HEK293 (cell line): ENCODE data around the gene RNF10.

Source experiments
- FEZF1 ChIP-seq: fragments of 450-650 bp; formaldehyde crosslinking; IDR thresholded peaks from 2 replicates; pipeline ENCODE4 v1.5.1; 2016; ENCODE audit warnings: missing biosample characterization, missing genetic modification characterization
- IKZF3 ChIP-seq: fragments of 450-650 bp; IDR thresholded peaks from 2 replicates; pipeline ENCODE4 v1.5.0; 2018; ENCODE audit warnings: missing biosample characterization, mild to moderate bottlenecking, missing genetic modification characterization, moderate library complexity
- KLF10 ChIP-seq: fragments of 450-650 bp; IDR thresholded peaks from 2 replicates; pipeline ENCODE4 v1.5.1; 2018; ENCODE audit warnings: missing biosample characterization, mild to moderate bottlenecking, missing genetic modification characterization
- KLF9 ChIP-seq: fragments of 450-650 bp; formaldehyde crosslinking; IDR thresholded peaks from 2 replicates; pipeline ENCODE4 v1.5.1; 2016; ENCODE audit warnings: missing biosample characterization, missing genetic modification characterization, low read depth
- MEIS1 ChIP-seq: sonication (generic); formaldehyde crosslinking; IDR thresholded peaks from 2 replicates; pipeline ENCODE4 v1.8.1; 2022; ENCODE audit warnings: missing genetic modification reagents, mild to moderate bottlenecking, borderline replicate concordance
- SP2 ChIP-seq: fragments of 450-650 bp; formaldehyde crosslinking; IDR thresholded peaks from 2 replicates; pipeline ENCODE4 v1.5.1; 2016; ENCODE audit warnings: missing biosample characterization, missing genetic modification characterization
- ZBTB17 ChIP-seq: fragments of 450-650 bp; formaldehyde crosslinking; IDR thresholded peaks from 2 replicates; pipeline ENCODE4 v1.5.1; 2016; ENCODE audit warnings: missing biosample characterization, missing genetic modification characterization
- ZEB2 ChIP-seq: fragments of 450-650 bp; formaldehyde crosslinking; IDR thresholded peaks from 2 replicates; pipeline ENCODE4 v1.5.1; 2016; ENCODE audit warnings: missing biosample characterization, missing genetic modification characterization
- ZFHX2 ChIP-seq: fragments of 450-650 bp; formaldehyde crosslinking; conservative IDR thresholded peaks from 2 replicates; pipeline ENCODE4 v1.5.1; 2016; ENCODE audit warnings: missing biosample characterization, missing genetic modification characterization
- ZFP37 ChIP-seq: fragments of 450-650 bp; formaldehyde crosslinking; IDR thresholded peaks from 2 replicates; pipeline ENCODE4 v1.5.1; 2016; ENCODE audit warnings: missing biosample characterization, missing genetic modification characterization
- ZNF169 ChIP-seq: fragments of 450-650 bp; formaldehyde crosslinking; IDR thresholded peaks from 2 replicates; pipeline ENCODE4 v1.5.1; 2016; ENCODE audit warnings: missing biosample characterization, missing genetic modification characterization
- ZNF184 ChIP-seq: fragments of 450-650 bp; IDR thresholded peaks from 2 replicates; pipeline ENCODE4 v1.5.1; 2018; ENCODE audit warnings: missing biosample characterization, mild to moderate bottlenecking, missing genetic modification characterization
- ZNF2 ChIP-seq: fragments of 450-650 bp; formaldehyde crosslinking; IDR thresholded peaks from 2 replicates; pipeline ENCODE4 v1.5.1; 2016; ENCODE audit warnings: missing biosample characterization, missing genetic modification characterization
- ZNF341 ChIP-seq: fragments of 450-650 bp; formaldehyde crosslinking; IDR thresholded peaks from 2 replicates; pipeline ENCODE4; 2016; ENCODE audit warnings: low read depth, missing biosample characterization, missing genetic modification characterization
- ZNF366 ChIP-seq: fragments of 450-650 bp; formaldehyde crosslinking; conservative IDR thresholded peaks from 2 replicates; pipeline ENCODE4 v1.5.1; 2016; ENCODE audit warnings: missing biosample characterization, missing genetic modification characterization
- ZNF501 ChIP-seq: fragments of 450-650 bp; formaldehyde crosslinking; IDR thresholded peaks from 2 replicates; pipeline ENCODE4 v1.5.1; 2016; ENCODE audit warnings: missing biosample characterization, missing genetic modification characterization
- ZNF561 ChIP-seq: fragments of 450-650 bp; IDR thresholded peaks from 2 replicates; pipeline ENCODE4 v1.5.1; 2018; ENCODE audit warnings: missing biosample characterization, missing genetic modification characterization, borderline replicate concordance
- ZNF629 ChIP-seq: fragments of 450-650 bp; formaldehyde crosslinking; IDR thresholded peaks from 2 replicates; pipeline ENCODE4 v1.5.1; 2017; ENCODE audit warnings: missing biosample characterization, missing genetic modification characterization
- ZNF677 ChIP-seq: fragments of 450-650 bp; IDR thresholded peaks from 2 replicates; pipeline ENCODE4 v1.5.0; 2018; ENCODE audit warnings: missing biosample characterization, mild to moderate bottlenecking, missing genetic modification characterization, moderate library complexity
- ZXDB ChIP-seq: fragments of 450-650 bp; formaldehyde crosslinking; IDR thresholded peaks from 2 replicates; pipeline ENCODE4 v1.5.1; 2016; ENCODE audit warnings: missing biosample characterization, missing genetic modification characterization
- TF ChIP-seq, protein P1 (sequence below): fragments of 450-650 bp; formaldehyde crosslinking; IDR thresholded peaks from 2 replicates; pipeline ENCODE4 v1.5.1; 2016; ENCODE audit warnings: missing biosample characterization, missing genetic modification characterization, low read depth
- TF ChIP-seq, protein P2 (sequence below): fragments of 450-650 bp; formaldehyde crosslinking; IDR thresholded peaks from 2 replicates; pipeline ENCODE4 v1.5.1; 2016; ENCODE audit warnings: missing biosample characterization, missing genetic modification characterization
- TF ChIP-seq, protein P3 (sequence below): fragments of 450-650 bp; formaldehyde crosslinking; IDR thresholded peaks from 2 replicates; pipeline ENCODE4 v1.5.1; 2016; ENCODE audit warnings: missing biosample characterization, missing genetic modification characterization
- TF ChIP-seq, protein P4 (sequence below): fragments of 450-650 bp; formaldehyde crosslinking; IDR thresholded peaks from 2 replicates; pipeline ENCODE4 v1.5.1; 2016; ENCODE audit warnings: missing biosample characterization, missing genetic modification characterization
- TF ChIP-seq, protein P5 (sequence below): fragments of 450-650 bp; formaldehyde crosslinking; IDR thresholded peaks from 2 replicates; pipeline ENCODE4 v1.5.1; 2016; ENCODE audit warnings: missing biosample characterization, missing genetic modification characterization

The RNF10 gene

DNA sequence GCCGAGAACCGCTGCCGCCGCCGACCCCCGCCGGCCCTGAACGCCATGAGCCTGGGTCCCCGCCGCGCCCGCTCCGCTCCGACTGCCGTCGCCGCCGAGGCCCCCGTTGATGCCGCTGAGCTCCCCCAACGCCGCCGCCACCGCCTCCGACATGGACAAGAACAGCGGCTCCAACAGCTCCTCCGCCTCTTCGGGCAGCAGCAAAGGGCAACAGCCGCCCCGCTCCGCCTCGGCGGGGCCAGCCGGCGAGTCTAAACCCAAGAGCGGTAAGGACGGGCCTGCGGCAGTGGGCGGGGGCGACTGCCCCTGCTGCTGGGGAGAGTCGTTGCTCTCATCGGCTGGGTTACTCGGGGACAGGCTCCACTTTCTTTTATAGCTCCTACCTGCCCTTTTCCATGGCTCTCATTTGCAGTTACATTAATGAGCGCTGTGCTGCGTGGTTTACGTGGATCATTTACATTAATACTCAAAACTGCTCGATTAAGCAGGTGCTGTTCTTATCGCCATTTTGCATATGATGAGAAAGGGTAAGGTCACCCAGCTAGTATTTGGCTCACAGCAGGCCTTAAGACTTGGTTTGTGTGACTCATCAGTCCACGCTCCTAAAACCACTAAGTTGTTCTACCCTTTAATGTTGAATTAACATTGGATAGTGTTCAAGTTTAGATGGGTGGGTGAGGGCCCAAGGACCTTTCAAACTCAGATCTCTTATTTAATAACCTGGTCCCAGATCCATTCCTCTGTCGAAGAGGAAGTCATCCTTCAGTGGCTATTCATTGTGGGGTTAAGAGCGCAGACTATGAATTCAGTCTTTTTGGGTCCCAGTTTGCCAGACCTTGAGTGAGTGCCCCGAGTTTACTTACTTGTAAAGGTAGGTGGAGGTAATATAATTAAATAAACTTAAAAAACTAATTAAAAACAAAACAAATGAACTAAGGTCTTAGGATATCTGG lies 823 bp downstream of the RNF10 start (continued):
- TF ChIP-seq ZFHX2 (tag by site-specific recombination) (peak; percentile 68), ZNF366 (tag by site-specific recombination) (peak; percentile 65), ZNF561 (tag by site-specific recombination) (no peak), ZFP37 (tag by site-specific recombination) (peak; percentile 52; the same call in 1 of the 2 replicates), SP2 (tag by site-specific recombination) (no peak), ZNF2 (no peak), MEIS1 (CRISPR knock-in tag) (no peak), ZNF184 (tag by site-specific recombination) (0 out of 2 replicates have a peak, but pooled peaks have one; percentile 16), ZNF341 (tag by site-specific recombination) (peak; percentile 88), ZNF169 (tag by site-specific recombination) (no peak), ZNF629 (tag by site-specific recombination) (peak; percentile 53; the same call in 1 of the 2 replicates), FEZF1 (tag by site-specific recombination) (0 out of 2 replicates have a peak, but pooled peaks have one; percentile 29), KLF10 (0 out of 2 replicates have a peak, but pooled peaks have one; percentile 12), ZBTB17 (tag by site-specific recombination) (peak; percentile 84), IKZF3 (tag by site-specific recombination) (no peak), ZNF677 (tag by site-specific recombination) (peak; percentile 69), ZEB2 (tag by site-specific recombination) (peak; percentile 63; the same call in 1 of the 2 replicates), KLF9 (tag by site-specific recombination) (peak; percentile 73), ZNF501 (tag by site-specific recombination) (0 out of 2 replicates have a peak, but pooled peaks have one; percentile 19), ZXDB (tag by site-specific recombination) (peak; percentile 92)
- TF ChIP-seq, protein P1, sequence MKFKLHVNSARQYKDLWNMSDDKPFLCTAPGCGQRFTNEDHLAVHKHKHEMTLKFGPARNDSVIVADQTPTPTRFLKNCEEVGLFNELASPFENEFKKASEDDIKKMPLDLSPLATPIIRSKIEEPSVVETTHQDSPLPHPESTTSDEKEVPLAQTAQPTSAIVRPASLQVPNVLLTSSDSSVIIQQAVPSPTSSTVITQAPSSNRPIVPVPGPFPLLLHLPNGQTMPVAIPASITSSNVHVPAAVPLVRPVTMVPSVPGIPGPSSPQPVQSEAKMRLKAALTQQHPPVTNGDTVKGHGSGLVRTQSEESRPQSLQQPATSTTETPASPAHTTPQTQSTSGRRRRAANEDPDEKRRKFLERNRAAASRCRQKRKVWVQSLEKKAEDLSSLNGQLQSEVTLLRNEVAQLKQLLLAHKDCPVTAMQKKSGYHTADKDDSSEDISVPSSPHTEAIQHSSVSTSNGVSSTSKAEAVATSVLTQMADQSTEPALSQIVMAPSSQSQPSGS (tag by site-specific recombination), result no peak
- TF ChIP-seq, protein P2, sequence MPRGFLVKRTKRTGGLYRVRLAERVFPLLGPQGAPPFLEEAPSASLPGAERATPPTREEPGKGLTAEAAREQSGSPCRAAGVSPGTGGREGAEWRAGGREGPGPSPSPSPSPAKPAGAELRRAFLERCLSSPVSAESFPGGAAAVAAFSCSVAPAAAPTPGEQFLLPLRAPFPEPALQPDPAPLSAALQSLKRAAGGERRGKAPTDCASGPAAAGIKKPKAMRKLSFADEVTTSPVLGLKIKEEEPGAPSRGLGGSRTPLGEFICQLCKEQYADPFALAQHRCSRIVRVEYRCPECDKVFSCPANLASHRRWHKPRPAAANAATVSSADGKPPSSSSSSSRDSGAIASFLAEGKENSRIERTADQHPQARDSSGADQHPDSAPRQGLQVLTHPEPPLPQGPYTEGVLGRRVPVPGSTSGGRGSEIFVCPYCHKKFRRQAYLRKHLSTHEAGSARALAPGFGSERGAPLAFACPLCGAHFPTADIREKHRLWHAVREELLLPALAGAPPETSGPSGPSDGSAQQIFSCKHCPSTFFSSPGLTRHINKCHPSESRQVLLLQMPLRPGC (tag by site-specific recombination), result peak; percentile 31; the same call in 1 of the 2 replicates
- TF ChIP-seq, protein P3, sequence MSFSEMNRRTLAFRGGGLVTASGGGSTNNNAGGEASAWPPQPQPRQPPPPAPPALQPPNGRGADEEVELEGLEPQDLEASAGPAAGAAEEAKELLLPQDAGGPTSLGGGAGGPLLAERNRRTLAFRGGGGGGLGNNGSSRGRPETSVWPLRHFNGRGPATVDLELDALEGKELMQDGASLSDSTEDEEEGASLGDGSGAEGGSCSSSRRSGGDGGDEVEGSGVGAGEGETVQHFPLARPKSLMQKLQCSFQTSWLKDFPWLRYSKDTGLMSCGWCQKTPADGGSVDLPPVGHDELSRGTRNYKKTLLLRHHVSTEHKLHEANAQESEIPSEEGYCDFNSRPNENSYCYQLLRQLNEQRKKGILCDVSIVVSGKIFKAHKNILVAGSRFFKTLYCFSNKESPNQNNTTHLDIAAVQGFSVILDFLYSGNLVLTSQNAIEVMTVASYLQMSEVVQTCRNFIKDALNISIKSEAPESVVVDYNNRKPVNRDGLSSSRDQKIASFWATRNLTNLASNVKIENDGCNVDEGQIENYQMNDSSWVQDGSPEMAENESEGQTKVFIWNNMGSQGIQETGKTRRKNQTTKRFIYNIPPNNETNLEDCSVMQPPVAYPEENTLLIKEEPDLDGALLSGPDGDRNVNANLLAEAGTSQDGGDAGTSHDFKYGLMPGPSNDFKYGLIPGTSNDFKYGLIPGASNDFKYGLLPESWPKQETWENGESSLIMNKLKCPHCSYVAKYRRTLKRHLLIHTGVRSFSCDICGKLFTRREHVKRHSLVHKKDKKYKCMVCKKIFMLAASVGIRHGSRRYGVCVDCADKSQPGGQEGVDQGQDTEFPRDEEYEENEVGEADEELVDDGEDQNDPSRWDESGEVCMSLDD (tag by site-specific recombination), result no peak
- TF ChIP-seq, protein P4, sequence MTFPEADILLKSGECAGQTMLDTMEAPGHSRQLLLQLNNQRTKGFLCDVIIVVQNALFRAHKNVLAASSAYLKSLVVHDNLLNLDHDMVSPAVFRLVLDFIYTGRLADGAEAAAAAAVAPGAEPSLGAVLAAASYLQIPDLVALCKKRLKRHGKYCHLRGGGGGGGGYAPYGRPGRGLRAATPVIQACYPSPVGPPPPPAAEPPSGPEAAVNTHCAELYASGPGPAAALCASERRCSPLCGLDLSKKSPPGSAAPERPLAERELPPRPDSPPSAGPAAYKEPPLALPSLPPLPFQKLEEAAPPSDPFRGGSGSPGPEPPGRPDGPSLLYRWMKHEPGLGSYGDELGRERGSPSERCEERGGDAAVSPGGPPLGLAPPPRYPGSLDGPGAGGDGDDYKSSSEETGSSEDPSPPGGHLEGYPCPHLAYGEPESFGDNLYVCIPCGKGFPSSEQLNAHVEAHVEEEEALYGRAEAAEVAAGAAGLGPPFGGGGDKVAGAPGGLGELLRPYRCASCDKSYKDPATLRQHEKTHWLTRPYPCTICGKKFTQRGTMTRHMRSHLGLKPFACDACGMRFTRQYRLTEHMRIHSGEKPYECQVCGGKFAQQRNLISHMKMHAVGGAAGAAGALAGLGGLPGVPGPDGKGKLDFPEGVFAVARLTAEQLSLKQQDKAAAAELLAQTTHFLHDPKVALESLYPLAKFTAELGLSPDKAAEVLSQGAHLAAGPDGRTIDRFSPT (tag by site-specific recombination), result peak; percentile 37; the same call in 1 of the 2 replicates
- TF ChIP-seq, protein P5, sequence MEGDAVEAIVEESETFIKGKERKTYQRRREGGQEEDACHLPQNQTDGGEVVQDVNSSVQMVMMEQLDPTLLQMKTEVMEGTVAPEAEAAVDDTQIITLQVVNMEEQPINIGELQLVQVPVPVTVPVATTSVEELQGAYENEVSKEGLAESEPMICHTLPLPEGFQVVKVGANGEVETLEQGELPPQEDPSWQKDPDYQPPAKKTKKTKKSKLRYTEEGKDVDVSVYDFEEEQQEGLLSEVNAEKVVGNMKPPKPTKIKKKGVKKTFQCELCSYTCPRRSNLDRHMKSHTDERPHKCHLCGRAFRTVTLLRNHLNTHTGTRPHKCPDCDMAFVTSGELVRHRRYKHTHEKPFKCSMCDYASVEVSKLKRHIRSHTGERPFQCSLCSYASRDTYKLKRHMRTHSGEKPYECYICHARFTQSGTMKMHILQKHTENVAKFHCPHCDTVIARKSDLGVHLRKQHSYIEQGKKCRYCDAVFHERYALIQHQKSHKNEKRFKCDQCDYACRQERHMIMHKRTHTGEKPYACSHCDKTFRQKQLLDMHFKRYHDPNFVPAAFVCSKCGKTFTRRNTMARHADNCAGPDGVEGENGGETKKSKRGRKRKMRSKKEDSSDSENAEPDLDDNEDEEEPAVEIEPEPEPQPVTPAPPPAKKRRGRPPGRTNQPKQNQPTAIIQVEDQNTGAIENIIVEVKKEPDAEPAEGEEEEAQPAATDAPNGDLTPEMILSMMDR, result peak; percentile 46; the same call in 1 of the 2 replicates
